Fibroblast of the aortic adventitia (primary cell): ENCODE results near the gene ZNF91. TPM values are rescaled to one million over a fixed set of nuclear protein-coding genes. Genes with fewer than 3 reads are reported as not detected.
"Not testable (repeated sequence)": the region's sequence is repeated elsewhere in the genome, so short reads cannot be mapped to it uniquely, and the experiment has no call there.

Experiments used
- DNase-seq: peaks from one replicate; pipeline ENCODE4 v3.0.0-alpha.2; 2010; ENCODE audit warnings: low read depth
- H3K4me3 ChIP-seq: 2 replicates; pipeline ENCODE4 v1.5.1; 2011; ENCODE audit warnings: low read depth, mild to moderate bottlenecking, control low read depth, low read length, moderate library complexity
- total RNA-seq: library from RNA; depleted of rRNA; stranded (reverse); fragments of >200 nt; gene quantifications from 2 replicates; pipeline ENCODE4 v1.2.3, GENCODE V29; 2012; ENCODE audit warnings: low replicate concordance
- TF ChIP-seq, protein P1 (sequence below): IDR thresholded peaks from 2 replicates; pipeline ENCODE4 v1.5.1; 2011; ENCODE audit warnings: mild to moderate bottlenecking, low read length, control low read depth, inconsistent platforms; ENCODE audit not compliant: insufficient read depth

Gene ZNF91
- total RNA-seq, 1 donor, result 16.3 TPM

DNA sequence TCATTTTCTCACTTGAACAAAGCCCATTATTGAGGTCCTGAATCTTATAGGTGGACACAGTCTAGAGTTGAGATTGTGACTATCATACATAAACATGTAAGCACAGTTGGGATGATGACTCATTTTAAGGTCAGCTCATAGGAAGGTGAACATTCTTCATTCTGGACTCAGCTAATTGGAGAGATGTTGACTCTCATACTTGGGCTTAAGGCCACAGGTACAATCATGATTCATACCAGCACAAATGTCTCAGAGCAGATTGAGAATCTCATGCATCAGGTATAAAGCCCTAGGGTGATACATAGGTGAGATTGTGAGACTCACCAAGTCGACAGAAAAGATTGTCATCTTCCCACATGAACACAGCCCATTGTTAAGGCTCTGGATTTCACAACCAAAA, 82.8 kb downstream of the ZNF91 start:
- no peak overlapping the region for H3K4me3 ChIP-seq
- no peak for DNase-seq
- TF ChIP-seq, protein P1, sequence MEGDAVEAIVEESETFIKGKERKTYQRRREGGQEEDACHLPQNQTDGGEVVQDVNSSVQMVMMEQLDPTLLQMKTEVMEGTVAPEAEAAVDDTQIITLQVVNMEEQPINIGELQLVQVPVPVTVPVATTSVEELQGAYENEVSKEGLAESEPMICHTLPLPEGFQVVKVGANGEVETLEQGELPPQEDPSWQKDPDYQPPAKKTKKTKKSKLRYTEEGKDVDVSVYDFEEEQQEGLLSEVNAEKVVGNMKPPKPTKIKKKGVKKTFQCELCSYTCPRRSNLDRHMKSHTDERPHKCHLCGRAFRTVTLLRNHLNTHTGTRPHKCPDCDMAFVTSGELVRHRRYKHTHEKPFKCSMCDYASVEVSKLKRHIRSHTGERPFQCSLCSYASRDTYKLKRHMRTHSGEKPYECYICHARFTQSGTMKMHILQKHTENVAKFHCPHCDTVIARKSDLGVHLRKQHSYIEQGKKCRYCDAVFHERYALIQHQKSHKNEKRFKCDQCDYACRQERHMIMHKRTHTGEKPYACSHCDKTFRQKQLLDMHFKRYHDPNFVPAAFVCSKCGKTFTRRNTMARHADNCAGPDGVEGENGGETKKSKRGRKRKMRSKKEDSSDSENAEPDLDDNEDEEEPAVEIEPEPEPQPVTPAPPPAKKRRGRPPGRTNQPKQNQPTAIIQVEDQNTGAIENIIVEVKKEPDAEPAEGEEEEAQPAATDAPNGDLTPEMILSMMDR, result no peak

DNA sequence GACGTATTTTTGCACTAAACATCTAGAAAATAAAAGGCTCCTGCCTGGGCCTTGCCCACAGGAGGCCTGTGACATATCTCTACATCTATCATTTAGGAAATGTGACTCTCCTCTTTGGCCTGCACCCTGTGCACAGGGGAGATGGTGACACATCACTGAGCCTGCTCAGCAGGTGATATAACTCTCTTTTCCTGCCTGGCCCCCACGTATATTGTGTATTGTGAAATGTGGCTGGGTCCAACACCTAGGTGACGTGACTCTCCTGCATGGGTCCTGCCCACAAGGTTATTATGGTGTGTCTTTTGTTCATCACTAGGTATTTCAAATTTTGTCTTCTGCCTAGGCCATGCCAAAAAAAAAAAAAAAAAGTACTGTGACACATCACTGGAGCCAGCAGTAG, 83.7 kb downstream of the ZNF91 start:
- H3K4me3 ChIP-seq, result no peak overlapping the region
- no peak for DNase-seq
- TF ChIP-seq, protein P1, result no peak

DNA sequence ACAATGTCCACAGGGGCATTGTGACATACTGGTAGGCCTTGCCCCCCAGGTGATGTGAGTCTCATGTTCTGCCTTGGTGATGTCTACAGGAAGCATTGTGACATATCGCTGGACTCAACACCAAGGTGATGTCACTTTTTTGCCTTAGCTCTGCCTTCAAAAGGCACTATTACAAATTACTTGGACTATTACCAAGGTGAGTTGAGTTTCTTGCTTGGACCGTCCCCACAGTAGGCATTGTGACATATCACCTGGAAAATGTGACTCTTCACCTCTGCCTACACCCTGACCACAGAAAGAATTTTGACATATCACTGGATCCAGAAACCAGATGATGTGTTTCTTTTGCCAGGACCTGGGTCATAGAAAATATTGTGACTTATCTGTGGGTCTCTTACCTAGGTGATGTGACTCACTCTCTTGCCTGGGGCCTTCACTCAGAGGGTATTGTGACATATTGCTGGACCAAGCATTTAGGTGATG, 84.5 kb downstream of the ZNF91 start:
- TF ChIP-seq, protein P1, result no peak
- no peak overlapping the region for H3K4me3 ChIP-seq
- DNase-seq, result no peak

DNA sequence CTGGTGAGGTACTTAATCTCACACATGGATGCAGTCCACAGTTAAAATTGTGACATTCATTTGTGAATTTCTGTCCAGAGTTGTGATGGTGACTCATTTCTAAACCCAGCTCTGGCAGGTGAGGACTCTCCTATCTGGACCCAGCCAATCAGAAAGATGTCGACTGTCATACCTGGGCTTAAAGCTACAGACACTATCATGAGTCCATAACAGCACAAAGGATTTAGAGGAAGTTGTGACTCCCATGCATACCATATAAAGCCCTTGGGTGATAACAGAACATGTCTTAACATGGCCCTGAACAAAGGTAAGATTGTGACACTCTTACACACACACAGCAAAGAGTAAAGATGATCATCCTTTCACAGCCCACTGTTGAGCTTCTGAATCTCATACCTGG, 85.3 kb downstream of the ZNF91 start:
- DNase-seq, result no peak

DNA sequence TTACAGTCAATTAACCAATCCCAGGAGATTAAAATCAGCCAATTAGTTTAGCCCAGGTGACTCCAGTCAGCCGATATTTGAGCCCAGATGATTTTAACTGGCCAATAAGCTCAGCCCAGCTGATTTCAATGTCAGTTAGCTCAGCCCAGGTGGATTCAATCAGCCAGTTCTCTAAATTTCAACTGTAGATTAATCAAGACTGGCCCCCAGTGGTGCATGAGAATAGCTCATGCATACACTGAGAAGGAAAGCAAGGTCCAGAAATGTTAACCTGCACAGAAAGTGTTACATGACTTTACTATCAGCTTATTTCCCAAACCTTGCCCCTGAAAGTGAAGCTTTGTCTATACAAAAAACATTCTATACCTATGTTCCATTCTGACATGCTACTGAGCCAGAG, 89.7 kb downstream of the ZNF91 start:
- TF ChIP-seq, protein P1, result no peak
- H3K4me3 ChIP-seq, result no peak overlapping the region
- DNase-seq, result no peak

More for the DNA sequence above, 85.3 kb downstream of the ZNF91 start:
- no peak overlapping the region for H3K4me3 ChIP-seq
- TF ChIP-seq, protein P1, result no peak

DNA sequence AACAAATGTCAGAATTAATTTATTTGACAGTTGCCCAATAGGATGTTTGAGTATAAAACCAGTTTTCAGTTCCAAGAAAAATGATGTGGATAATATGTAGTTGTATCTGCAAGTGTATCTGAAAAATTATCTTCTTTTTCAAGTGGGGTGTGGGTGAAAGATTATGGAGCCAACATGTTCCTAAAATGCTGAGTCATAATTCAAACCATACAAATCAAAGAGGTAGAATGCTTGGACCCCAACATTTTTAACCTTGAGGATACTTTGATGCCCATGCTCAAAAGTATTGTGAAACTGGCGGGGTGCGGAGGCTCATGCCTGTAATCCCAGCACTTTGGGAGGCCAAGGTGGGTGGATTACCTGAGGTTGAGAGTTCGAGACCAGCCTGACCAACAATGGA, 91.0 kb downstream of the ZNF91 start:
- DNase-seq, result no peak
- no peak overlapping the region for H3K4me3 ChIP-seq
- TF ChIP-seq, protein P1, result no peak

DNA sequence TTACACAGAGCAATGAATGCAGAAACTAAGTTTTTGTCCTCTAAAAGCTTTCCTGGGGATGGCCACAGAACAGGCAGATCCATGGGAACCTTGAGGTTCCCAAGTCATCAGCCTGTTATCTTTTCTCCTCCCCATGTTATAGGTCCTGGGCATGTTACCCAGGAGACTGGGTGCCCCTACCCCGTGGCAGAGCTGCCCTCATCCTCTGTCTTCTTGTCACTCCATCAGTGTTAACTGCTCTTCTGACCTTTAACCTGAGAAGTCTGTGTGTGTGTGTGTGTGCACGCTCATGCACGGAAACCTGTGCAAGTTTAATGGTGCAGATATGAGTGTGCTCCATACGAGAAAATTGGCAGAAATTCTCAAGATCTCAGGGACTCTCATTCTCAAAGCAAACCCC, 101.1 kb downstream of the ZNF91 start:
- TF ChIP-seq, protein P1, result no peak
- H3K4me3 ChIP-seq, result no peak overlapping the region
- DNase-seq, result no peak

DNA sequence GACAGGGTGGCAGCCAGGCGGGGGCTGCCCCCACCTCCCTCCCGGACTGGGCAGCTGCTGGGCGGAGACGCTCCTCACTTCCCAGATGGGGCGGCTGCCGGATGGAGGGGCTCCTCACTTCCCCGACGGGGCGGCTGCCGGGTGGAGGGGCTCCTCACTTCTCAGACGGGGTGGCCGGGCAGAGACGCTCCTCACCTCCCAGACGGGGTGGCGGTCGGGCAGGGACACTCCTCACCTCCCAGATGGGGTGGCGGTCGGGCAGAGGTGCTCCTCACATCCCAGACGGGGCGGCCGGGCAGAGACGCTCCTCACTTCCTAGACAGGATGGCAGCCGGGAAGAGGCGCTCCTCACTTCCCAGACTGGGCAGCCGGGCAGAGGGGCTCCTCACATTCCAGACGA, 105.3 kb downstream of the ZNF91 start:
- not testable (repeated sequence) for DNase-seq, H3K4me3 ChIP-seq
